ENCODE results near the gene TPH1.

Gene TPH1

GRCh38 chr11:18046116-18046777 is at the start of gene TPH1:
Gene TPH1 (minus strand): TSS chr11:18046269. CDS start chr11:18040762, 5,507 bp downstream.
- TF ChIP-seq GATA1 (IDR thresholded peaks at IDR 0.05; ENCODE audit: low read depth, low read length): no peak
- TF ChIP-seq POLR2A (IDR thresholded peaks at IDR 0.05; ENCODE audit: low read length): no peak
- DNase-seq: peak; percentile 19 to 22

- no peak for DNase-seq
- TF ChIP-seq POLR2A (IDR thresholded peaks at IDR 0.05; ENCODE audit: low read length): no peak
- TF ChIP-seq GATA1 (IDR thresholded peaks at IDR 0.05; ENCODE audit: low read depth, low read length): no peak
These were observed 47.9 kb upstream of the TPH1 start for GRCh38 chr11:18093959-18094358.

GRCh38 chr11:18091731-18092130 is 45.7 kb upstream of the TPH1 start:
- no peak for TF ChIP-seq POLR2A (IDR thresholded peaks at IDR 0.05; ENCODE audit: low read length)
- no peak for DNase-seq

- no peak for TF ChIP-seq GATA1 (IDR thresholded peaks at IDR 0.05; ENCODE audit: low read depth, low read length)
- no peak for TF ChIP-seq POLR2A (IDR thresholded peaks at IDR 0.05; ENCODE audit: low read length)
- no peak for DNase-seq
These were observed 42.9 kb upstream of the TPH1 start for GRCh38 chr11:18088966-18089365.

- TF ChIP-seq POLR2A (IDR thresholded peaks at IDR 0.05; ENCODE audit: low read length): no peak
- TF ChIP-seq GATA1 (IDR thresholded peaks at IDR 0.05; ENCODE audit: low read depth, low read length): no peak
- DNase-seq: no peak
These were observed 42.3 kb upstream of the TPH1 start for GRCh38 chr11:18088366-18088765.

GRCh38 chr11:18081551-18081950 is 35.5 kb upstream of the TPH1 start:
- TF ChIP-seq POLR2A (IDR thresholded peaks at IDR 0.05; ENCODE audit: low read length): no peak
- no peak for TF ChIP-seq GATA1 (IDR thresholded peaks at IDR 0.05; ENCODE audit: low read depth, low read length)
- peak in 1 of 2 experiments; percentile 2 for DNase-seq

- DNase-seq: no peak
- no peak for TF ChIP-seq POLR2A (IDR thresholded peaks at IDR 0.05; ENCODE audit: low read length)
- no peak for TF ChIP-seq GATA1 (IDR thresholded peaks at IDR 0.05; ENCODE audit: low read depth, low read length)
These were observed 34.4 kb upstream of the TPH1 start for GRCh38 chr11:18080451-18080850.

- no peak for DNase-seq
- TF ChIP-seq POLR2A (IDR thresholded peaks at IDR 0.05; ENCODE audit: low read length) (no peak), GATA1 (IDR thresholded peaks at IDR 0.05; ENCODE audit: low read depth, low read length) (no peak)
These were observed 32.8 kb upstream of the TPH1 start for GRCh38 chr11:18078909-18079308.

- TF ChIP-seq POLR2A (IDR thresholded peaks at IDR 0.05; ENCODE audit: low read length): no peak
- no peak for TF ChIP-seq GATA1 (IDR thresholded peaks at IDR 0.05; ENCODE audit: low read depth, low read length)
- DNase-seq: no peak
These were observed 29.4 kb upstream of the TPH1 start for GRCh38 chr11:18075444-18075843.

- TF ChIP-seq GATA1 (IDR thresholded peaks at IDR 0.05; ENCODE audit: low read depth, low read length): no peak
- no peak for TF ChIP-seq POLR2A (IDR thresholded peaks at IDR 0.05; ENCODE audit: low read length)
- no peak for DNase-seq
These were observed 25.1 kb upstream of the TPH1 start for GRCh38 chr11:18071098-18071705.

- no peak for DNase-seq
- TF ChIP-seq POLR2A (IDR thresholded peaks at IDR 0.05; ENCODE audit: low read length) (no peak), GATA1 (IDR thresholded peaks at IDR 0.05; ENCODE audit: low read depth, low read length) (no peak)
These were observed 21.3 kb upstream of the TPH1 start for GRCh38 chr11:18067372-18067771.

- no peak for DNase-seq
- no peak for TF ChIP-seq POLR2A (IDR thresholded peaks at IDR 0.05; ENCODE audit: low read length)
These were observed 20.6 kb upstream of the TPH1 start for GRCh38 chr11:18066626-18067025.

GRCh38 chr11:18065572-18065971 is 19.5 kb upstream of the TPH1 start:
- DNase-seq: no peak
- TF ChIP-seq GATA1 (IDR thresholded peaks at IDR 0.05; ENCODE audit: low read depth, low read length) (no peak), POLR2A (IDR thresholded peaks at IDR 0.05; ENCODE audit: low read length) (no peak)

- no peak for DNase-seq
- TF ChIP-seq GATA1 (IDR thresholded peaks at IDR 0.05; ENCODE audit: low read depth, low read length) (no peak), POLR2A (IDR thresholded peaks at IDR 0.05; ENCODE audit: low read length) (no peak)
These were observed 18.5 kb upstream of the TPH1 start for GRCh38 chr11:18064450-18065054.

- TF ChIP-seq POLR2A (IDR thresholded peaks at IDR 0.05; ENCODE audit: low read length) (no peak), GATA1 (IDR thresholded peaks at IDR 0.05; ENCODE audit: low read depth, low read length) (no peak)
- DNase-seq: no peak
These were observed 17.9 kb upstream of the TPH1 start for GRCh38 chr11:18063862-18064434.

Data from erythroblast (primary cell).